HCT116 (cell line): ENCODE data around the gene BEND6. TPM values are rescaled to one million over a fixed set of nuclear protein-coding genes. Genes with fewer than 3 reads are reported as not detected.

Experiments used
- ATAC-seq: fragments of 200-7000 bp; cut with Tn5 transposase; 2 replicates; pipeline ENCODE4 v1.9.1; 2020; ENCODE audit warnings: mild to moderate bottlenecking, moderate library complexity
- BruUV-seq: library from RNA; stranded (reverse); fragments of 400-500 nt; replicated peaks from 2 replicates; lab custom pipeline; 2021; lab: Mats Ljungman, UMichigan
- CTCF ChIA-PET: fragments of 300-600 bp; sonication (Branson Sonifier 250); formaldehyde crosslinking; loops from one replicate; lab custom pipeline; 2021; ENCODE audit warnings: antibody characterized with exemption; lab: Charles Lee
- POLR2A ChIA-PET: fragments of 300-600, 350-600 bp; sonication (Branson Sonifier 250); formaldehyde crosslinking; loops from one replicate; lab custom pipeline; 2021; ENCODE audit warnings: antibody characterized with exemption; lab: Charles Lee
- RAD21 ChIA-PET, 2 experiments: fragments of 300-600 bp; sonication (Branson Sonifier 250); formaldehyde crosslinking; loops; one replicate each; lab custom pipeline; 2023; ENCODE audit warnings: low total read pairs in 2 of 2; ENCODE audit not compliant: uncharacterized antibody in 2 of 2, unreplicated experiment in 2 of 2, low non-redundant PET in 1 of 2; lab: Charles Lee
- DNase-seq: peaks from one replicate; pipeline ENCODE4 v3.0.0-alpha.2; 2010; ENCODE audit warnings: low read depth, low spot score
- H2AFZ ChIP-seq: fragments of 200-600 bp; shearing (Covaris generic), sonication (generic); 2 replicates; pipeline ENCODE4 v1.6.1; 2017; ENCODE audit warnings: low read depth, mixed run types, mixed read lengths, antibody characterized with exemption, low read length; ENCODE audit not compliant: poor library complexity, severe bottlenecking
- H3K27ac ChIP-seq: 2 replicates; pipeline ENCODE4 v1.5.1; 2012; ENCODE audit warnings: low read depth, low read length
- H3K27me3 ChIP-seq: fragments of 200-600 bp; sonication (generic); 2 replicates; pipeline ENCODE4 v1.6.1; 2016; ENCODE audit warnings: mixed run types, low read length, mixed read lengths; ENCODE audit not compliant: insufficient read depth
- H3K36me3 ChIP-seq, 2 experiments: fragments of 200-500 bp in 1 of 2; fragments of 200-600 bp in 1 of 2; sonication (Bioruptor generic) in 1 of 2; sonication (generic) in 1 of 2; 2 replicates each; pipeline versions ENCODE4 v1.5.1 to v1.6.1; 2014 to 2016; ENCODE audit warnings: low read length in 2 of 2, inconsistent platforms in 1 of 2, mixed read lengths in 1 of 2, mixed run types in 1 of 2; ENCODE audit not compliant: insufficient read depth in 2 of 2, control insufficient read depth in 1 of 2
- H3K4me1 ChIP-seq, 2 experiments: fragments of 200-600 bp in 1 of 2; sonication (generic) in 1 of 2; 2 replicates each; pipeline versions ENCODE4 v1.5.1 to v1.6.1; 2012 to 2017; ENCODE audit warnings: low read length in 2 of 2, inconsistent platforms in 1 of 2, mild to moderate bottlenecking in 1 of 2, mixed read lengths in 1 of 2, mixed run types in 1 of 2, moderate library complexity in 1 of 2; ENCODE audit not compliant: insufficient read depth in 2 of 2, control insufficient read depth in 1 of 2
- H3K4me2 ChIP-seq: fragments of 200-600 bp; sonication (generic); 2 replicates; pipeline ENCODE4 v1.6.1; 2017; ENCODE audit warnings: mixed run types, low read length, mixed read lengths
- H3K4me3 ChIP-seq, 2 experiments: fragments of 200-600 bp in 1 of 2; sonication (generic) in 1 of 2; replicated peaks in 1 of 2; 2 replicates each; pipeline ENCODE4 v1.5.1; 2011 to 2016; ENCODE audit warnings: low read length in 2 of 2, control low read depth in 1 of 2, low read depth in 1 of 2, mild to moderate bottlenecking in 1 of 2, mixed read lengths in 1 of 2, mixed run types in 1 of 2
- H3K79me2 ChIP-seq: fragments of 200-600 bp; sonication (generic); 2 replicates; pipeline ENCODE4 v1.6.1; 2017; ENCODE audit warnings: mild to moderate bottlenecking, mixed run types, low read length, moderate library complexity, mixed read lengths; ENCODE audit not compliant: insufficient read depth
- H3K9ac ChIP-seq: fragments of 200-600 bp; sonication (generic); 2 replicates; pipeline ENCODE4 v1.6.1; 2016; ENCODE audit warnings: low read length, mixed read lengths
- H3K9me2 ChIP-seq: fragments of 200-600 bp; sonication (generic), shearing (Covaris generic); 2 replicates; pipeline ENCODE4 v1.6.1; 2017; ENCODE audit warnings: mixed run types, mild to moderate bottlenecking, moderate library complexity; ENCODE audit not compliant: insufficient read depth
- H3K9me3 ChIP-seq, 2 experiments: fragments of 200-500 bp in 1 of 2; fragments of 200-600 bp in 1 of 2; sonication (Bioruptor generic) in 1 of 2; sonication (generic) in 1 of 2; 2 replicates each; pipeline ENCODE4 v1.6.1; 2014 to 2017; ENCODE audit warnings: low read length in 2 of 2, mixed read lengths in 2 of 2, inconsistent platforms in 1 of 2, low read depth in 1 of 2, mild to moderate bottlenecking in 1 of 2, mixed run types in 1 of 2, moderate library complexity in 1 of 2; ENCODE audit not compliant: control insufficient read depth in 1 of 2, insufficient read depth in 1 of 2
- H4K20me1 ChIP-seq: fragments of 200-600 bp; sonication (generic), shearing (Covaris generic); 2 replicates; pipeline ENCODE4 v1.6.1; 2017; ENCODE audit warnings: mixed run types, mild to moderate bottlenecking, moderate library complexity; ENCODE audit not compliant: insufficient read depth
- ATF3 ChIP-seq: IDR thresholded peaks from 2 replicates; pipeline ENCODE4 v1.6.1; 2012
- EGR1 ChIP-seq: IDR thresholded peaks from 2 replicates; pipeline ENCODE4 v1.6.1; 2012; ENCODE audit warnings: low read depth
- EZH2 ChIP-seq: fragments of 200-600 bp; sonication (generic); IDR thresholded peaks from 2 replicates; pipeline ENCODE4 v1.6.1; 2017; ENCODE audit warnings: antibody characterized with exemption, mixed run types
- EZH2phosphoT487 ChIP-seq: fragments of 200-600 bp; IDR thresholded peaks from 2 replicates; pipeline ENCODE4 v1.6.1; 2018; ENCODE audit warnings: antibody characterized with exemption, borderline replicate concordance
- FOSL1 ChIP-seq: IDR thresholded peaks from 2 replicates; pipeline ENCODE4 v1.6.1; 2012; ENCODE audit warnings: low read depth
- MAX ChIP-seq: IDR thresholded peaks from 2 replicates; pipeline ENCODE4 v1.6.1; 2012
- RAD21 ChIP-seq: IDR thresholded peaks from 2 replicates; pipeline ENCODE4 v1.6.1; 2012; ENCODE audit warnings: low read depth, mild to moderate bottlenecking
- SP1 ChIP-seq: IDR thresholded peaks from 2 replicates; pipeline ENCODE4 v1.6.1; 2012; ENCODE audit warnings: low read depth
- SRF ChIP-seq: IDR thresholded peaks from 2 replicates; pipeline ENCODE4 v1.6.1; 2012; ENCODE audit warnings: low read depth
- TCF7L2 ChIP-seq: IDR thresholded peaks from 2 replicates; pipeline ENCODE4 v1.7.0; 2011; ENCODE audit warnings: borderline replicate concordance, inconsistent platforms; ENCODE audit not compliant: insufficient read depth, insufficient read length; ENCODE audit errors: extremely low read depth
- intact Hi-C: fragments of 100-400 bp; cut with micrococcal nuclease; formaldehyde crosslinking; loops from 2 replicates; pipeline ENCODE4 v1.10.0; 2022
- total RNA-seq: library from RNA; stranded (reverse); gene quantifications from one replicate; pipeline ENCODE4 v1.2.1, GENCODE V29; 2021; ENCODE audit not compliant: unreplicated experiment
- TF ChIP-seq, protein P1 (sequence below): IDR thresholded peaks from 2 replicates; pipeline ENCODE4 v1.6.1; 2011; ENCODE audit warnings: mild to moderate bottlenecking, low read length, moderate library complexity; ENCODE audit not compliant: insufficient replicate concordance; ENCODE audit errors: extremely low read depth
- TF ChIP-seq, protein P2 (sequence below): IDR thresholded peaks from 2 replicates; pipeline ENCODE4 v1.6.1; 2012; ENCODE audit warnings: low read depth

BEND6 gene
- total RNA-seq, 1 experiment from 2014 or later: 4.0 TPM

DNA sequence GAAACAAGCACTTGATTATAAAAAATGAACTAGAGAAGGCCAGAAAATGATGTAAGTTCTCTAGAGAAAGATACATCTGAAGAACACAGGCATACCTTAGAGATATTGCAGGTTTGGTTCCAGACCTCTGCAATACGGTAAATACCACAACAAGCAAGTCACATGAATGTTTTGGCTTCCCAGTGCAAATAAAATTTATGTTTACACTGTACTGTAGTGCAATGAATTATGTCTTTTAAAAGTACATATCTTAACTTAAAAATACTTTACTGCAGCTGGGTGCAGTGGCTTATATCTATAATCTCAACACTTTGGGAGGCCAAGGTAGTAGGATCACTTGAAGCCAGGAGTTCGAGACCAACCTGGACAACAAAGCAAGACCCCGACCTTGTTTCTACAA lies 80.6 kb downstream of the BEND6 start:
- H4K20me1 ChIP-seq: no peaks in the 10 kb centered on the region
- POLR2A ChIA-PET: no interaction called here
- no peaks in the 10 kb centered on the region for H3K36me3 ChIP-seq
- intact Hi-C loops: no loop called here
- H3K4me1 ChIP-seq: no peaks in the 10 kb centered on the region
- CTCF ChIA-PET: no interaction called here
- H2AFZ ChIP-seq: no peak overlapping the region
- H3K9me2 ChIP-seq: no peaks in the 10 kb centered on the region
- H3K9ac ChIP-seq: no peak overlapping the region
- H3K4me3 ChIP-seq: no peak overlapping the region
- H3K27ac ChIP-seq: no peak overlapping the region
- no peak for ATAC-seq
- RAD21 ChIA-PET: no interaction called here
- no peak for DNase-seq
- TF ChIP-seq SP1 (no peak), ATF3 (no peak)
- no peaks in the 10 kb centered on the region for H3K27me3 ChIP-seq
- H3K79me2 ChIP-seq: no peaks in the 10 kb centered on the region
- H3K4me2 ChIP-seq: no peak overlapping the region
- no TSS peak for BruUV-seq
- H3K9me3 ChIP-seq: no peaks in the 10 kb centered on the region

DNA sequence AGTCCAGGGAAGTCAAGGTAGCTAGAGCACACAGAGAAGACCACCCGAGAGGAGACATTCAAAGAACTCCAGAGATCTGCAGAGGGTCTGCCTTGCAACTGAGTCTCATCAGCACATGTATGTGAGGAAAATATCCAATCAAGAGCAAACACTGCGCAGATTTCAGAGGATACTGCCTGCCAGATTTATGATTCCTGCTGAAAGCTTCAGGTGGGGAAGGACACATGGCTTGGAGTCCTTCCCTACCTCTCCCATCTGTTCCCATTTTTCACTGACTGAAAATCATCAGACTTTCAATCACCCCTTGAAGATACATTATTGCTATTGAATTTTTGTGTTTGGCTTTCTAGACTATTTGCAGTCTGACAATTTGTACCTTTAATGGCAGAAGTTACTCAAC lies 84.0 kb downstream of the BEND6 start:
- ATAC-seq (no peak), DNase-seq (no peak)
- RAD21 ChIA-PET: no interaction called here
- Histone ChIP-seq H3K4me2 (no peak overlapping the region), H3K27me3 (no peaks in the 10 kb centered on the region), H2AFZ (no peak overlapping the region), H3K4me1 (no peaks in the 10 kb centered on the region), H4K20me1 (no peaks in the 10 kb centered on the region), H3K9me2 (no peaks in the 10 kb centered on the region), H3K9me3 (no peaks in the 10 kb centered on the region), H3K27ac (no peak overlapping the region), H3K36me3 (no peaks in the 10 kb centered on the region), H3K79me2 (no peaks in the 10 kb centered on the region), H3K4me3 (no peak overlapping the region), H3K9ac (no peak overlapping the region)
- no peak for TF ChIP-seq EZH2
- no peak for TF ChIP-seq TCF7L2
- no peak for TF ChIP-seq RAD21
- no peak for TF ChIP-seq EZH2phosphoT487
- TF ChIP-seq EGR1: no peak
- TF ChIP-seq, protein P1, sequence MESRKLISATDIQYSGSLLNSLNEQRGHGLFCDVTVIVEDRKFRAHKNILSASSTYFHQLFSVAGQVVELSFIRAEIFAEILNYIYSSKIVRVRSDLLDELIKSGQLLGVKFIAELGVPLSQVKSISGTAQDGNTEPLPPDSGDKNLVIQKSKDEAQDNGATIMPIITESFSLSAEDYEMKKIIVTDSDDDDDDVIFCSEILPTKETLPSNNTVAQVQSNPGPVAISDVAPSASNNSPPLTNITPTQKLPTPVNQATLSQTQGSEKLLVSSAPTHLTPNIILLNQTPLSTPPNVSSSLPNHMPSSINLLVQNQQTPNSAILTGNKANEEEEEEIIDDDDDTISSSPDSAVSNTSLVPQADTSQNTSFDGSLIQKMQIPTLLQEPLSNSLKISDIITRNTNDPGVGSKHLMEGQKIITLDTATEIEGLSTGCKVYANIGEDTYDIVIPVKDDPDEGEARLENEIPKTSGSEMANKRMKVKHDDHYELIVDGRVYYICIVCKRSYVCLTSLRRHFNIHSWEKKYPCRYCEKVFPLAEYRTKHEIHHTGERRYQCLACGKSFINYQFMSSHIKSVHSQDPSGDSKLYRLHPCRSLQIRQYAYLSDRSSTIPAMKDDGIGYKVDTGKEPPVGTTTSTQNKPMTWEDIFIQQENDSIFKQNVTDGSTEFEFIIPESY: no peak
- TF ChIP-seq MAX: no peak
- TF ChIP-seq FOSL1: no peak
- TF ChIP-seq, protein P2, sequence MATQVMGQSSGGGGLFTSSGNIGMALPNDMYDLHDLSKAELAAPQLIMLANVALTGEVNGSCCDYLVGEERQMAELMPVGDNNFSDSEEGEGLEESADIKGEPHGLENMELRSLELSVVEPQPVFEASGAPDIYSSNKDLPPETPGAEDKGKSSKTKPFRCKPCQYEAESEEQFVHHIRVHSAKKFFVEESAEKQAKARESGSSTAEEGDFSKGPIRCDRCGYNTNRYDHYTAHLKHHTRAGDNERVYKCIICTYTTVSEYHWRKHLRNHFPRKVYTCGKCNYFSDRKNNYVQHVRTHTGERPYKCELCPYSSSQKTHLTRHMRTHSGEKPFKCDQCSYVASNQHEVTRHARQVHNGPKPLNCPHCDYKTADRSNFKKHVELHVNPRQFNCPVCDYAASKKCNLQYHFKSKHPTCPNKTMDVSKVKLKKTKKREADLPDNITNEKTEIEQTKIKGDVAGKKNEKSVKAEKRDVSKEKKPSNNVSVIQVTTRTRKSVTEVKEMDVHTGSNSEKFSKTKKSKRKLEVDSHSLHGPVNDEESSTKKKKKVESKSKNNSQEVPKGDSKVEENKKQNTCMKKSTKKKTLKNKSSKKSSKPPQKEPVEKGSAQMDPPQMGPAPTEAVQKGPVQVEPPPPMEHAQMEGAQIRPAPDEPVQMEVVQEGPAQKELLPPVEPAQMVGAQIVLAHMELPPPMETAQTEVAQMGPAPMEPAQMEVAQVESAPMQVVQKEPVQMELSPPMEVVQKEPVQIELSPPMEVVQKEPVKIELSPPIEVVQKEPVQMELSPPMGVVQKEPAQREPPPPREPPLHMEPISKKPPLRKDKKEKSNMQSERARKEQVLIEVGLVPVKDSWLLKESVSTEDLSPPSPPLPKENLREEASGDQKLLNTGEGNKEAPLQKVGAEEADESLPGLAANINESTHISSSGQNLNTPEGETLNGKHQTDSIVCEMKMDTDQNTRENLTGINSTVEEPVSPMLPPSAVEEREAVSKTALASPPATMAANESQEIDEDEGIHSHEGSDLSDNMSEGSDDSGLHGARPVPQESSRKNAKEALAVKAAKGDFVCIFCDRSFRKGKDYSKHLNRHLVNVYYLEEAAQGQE: no peak
- no peak for TF ChIP-seq SRF
- intact Hi-C loops: no loop called here
- BruUV-seq: no TSS peak
- POLR2A ChIA-PET: no interaction called here
- CTCF ChIA-PET: interaction anchor here (1.5 kb wide), 1 partner anchor 134 kb away, joined by 3 read pairs; no protein-coding TSS in a partner anchor
